GM23248 (cell line): ENCODE results near the gene SF3B3.
"Not testable (repeated sequence)": the region's sequence is repeated elsewhere in the genome, so short reads cannot be mapped to it uniquely, and the experiment has no call there.

ENCODE experiments used
- EZH2 ChIP-seq: fragments of 200-600 bp; sonication (generic); IDR thresholded peaks from 2 replicates; pipeline ENCODE4 v1.6.1; 2018; ENCODE audit warnings: antibody characterized with exemption, mild to moderate bottlenecking; ENCODE audit not compliant: insufficient read depth, poor library complexity, severe bottlenecking
- EZH2phosphoT487 ChIP-seq: fragments of 200-600 bp; sonication (generic); IDR thresholded peaks from 2 replicates; pipeline ENCODE4 v1.6.1; 2018; ENCODE audit warnings: antibody characterized with exemption, moderate library complexity, mild to moderate bottlenecking, low read depth; ENCODE audit not compliant: insufficient read depth

DNA sequence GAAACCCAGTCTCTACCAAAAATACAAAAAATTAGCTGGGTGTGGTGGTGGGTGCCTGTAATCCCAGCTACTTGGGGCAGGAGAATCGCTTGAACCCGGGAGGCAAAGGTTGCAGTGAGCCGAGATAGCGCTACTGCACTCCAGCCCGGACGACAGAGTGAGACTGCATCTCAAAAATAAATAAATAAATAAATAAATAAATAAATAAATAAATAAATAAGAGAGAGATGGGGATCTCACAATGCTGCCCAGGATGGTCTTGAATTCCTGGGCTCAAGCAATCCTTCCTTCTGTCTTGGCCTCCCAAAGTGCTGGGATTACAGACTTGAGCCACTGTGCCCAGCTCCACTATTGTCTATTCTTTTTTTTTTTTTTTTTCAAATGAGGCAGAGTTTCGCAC lies 6.3 kb downstream of the SF3B3 start:
- TF ChIP-seq EZH2, EZH2phosphoT487: not testable (repeated sequence)
